22Rv1 (cell line): ENCODE measurements around the gene GPATCH1.

Experiments
- ZFX ChIP-seq: fragments of 450-650 bp; IDR thresholded peaks from 2 replicates; pipeline ENCODE4 v1.6.1; 2017; ENCODE audit warnings: antibody characterized with exemption, borderline replicate concordance
- TF ChIP-seq, protein P1 (sequence below): fragments of 450-650 bp; IDR thresholded peaks from 2 replicates; pipeline ENCODE4 v1.5.1; 2017; ENCODE audit warnings: mild to moderate bottlenecking

DNA sequence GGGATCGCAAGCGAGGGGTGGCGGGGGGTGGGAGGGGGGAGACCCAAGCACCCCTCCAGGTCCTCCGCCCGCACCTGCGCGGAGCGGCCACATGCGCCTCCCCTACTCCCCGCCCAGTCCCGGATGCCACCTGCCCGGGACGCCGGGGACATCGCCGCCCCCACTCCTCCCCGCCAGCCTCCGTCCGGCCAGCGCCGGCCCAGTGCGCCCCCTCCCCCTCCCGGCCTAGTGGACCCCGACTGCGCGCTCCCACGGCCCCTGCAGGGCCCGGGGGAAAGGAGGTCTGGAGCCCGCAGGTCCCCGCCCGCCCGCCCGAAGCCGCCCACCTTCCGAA is 16.6 kb upstream of the GPATCH1 start:
- TF ChIP-seq, protein P1, sequence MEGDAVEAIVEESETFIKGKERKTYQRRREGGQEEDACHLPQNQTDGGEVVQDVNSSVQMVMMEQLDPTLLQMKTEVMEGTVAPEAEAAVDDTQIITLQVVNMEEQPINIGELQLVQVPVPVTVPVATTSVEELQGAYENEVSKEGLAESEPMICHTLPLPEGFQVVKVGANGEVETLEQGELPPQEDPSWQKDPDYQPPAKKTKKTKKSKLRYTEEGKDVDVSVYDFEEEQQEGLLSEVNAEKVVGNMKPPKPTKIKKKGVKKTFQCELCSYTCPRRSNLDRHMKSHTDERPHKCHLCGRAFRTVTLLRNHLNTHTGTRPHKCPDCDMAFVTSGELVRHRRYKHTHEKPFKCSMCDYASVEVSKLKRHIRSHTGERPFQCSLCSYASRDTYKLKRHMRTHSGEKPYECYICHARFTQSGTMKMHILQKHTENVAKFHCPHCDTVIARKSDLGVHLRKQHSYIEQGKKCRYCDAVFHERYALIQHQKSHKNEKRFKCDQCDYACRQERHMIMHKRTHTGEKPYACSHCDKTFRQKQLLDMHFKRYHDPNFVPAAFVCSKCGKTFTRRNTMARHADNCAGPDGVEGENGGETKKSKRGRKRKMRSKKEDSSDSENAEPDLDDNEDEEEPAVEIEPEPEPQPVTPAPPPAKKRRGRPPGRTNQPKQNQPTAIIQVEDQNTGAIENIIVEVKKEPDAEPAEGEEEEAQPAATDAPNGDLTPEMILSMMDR, result no peak
- TF ChIP-seq ZFX, result no peak
